Activated CD4-positive, alpha-beta T cell treated with anti-CD3 and anti-CD28 coated beads for 48 hours (primary cell): ENCODE measurements around the gene IL1R2.

Source experiments
- DNase-seq: peaks from one replicate; pipeline ENCODE4 v3.0.0-alpha.2; 2020

IL1R2 gene

DNA sequence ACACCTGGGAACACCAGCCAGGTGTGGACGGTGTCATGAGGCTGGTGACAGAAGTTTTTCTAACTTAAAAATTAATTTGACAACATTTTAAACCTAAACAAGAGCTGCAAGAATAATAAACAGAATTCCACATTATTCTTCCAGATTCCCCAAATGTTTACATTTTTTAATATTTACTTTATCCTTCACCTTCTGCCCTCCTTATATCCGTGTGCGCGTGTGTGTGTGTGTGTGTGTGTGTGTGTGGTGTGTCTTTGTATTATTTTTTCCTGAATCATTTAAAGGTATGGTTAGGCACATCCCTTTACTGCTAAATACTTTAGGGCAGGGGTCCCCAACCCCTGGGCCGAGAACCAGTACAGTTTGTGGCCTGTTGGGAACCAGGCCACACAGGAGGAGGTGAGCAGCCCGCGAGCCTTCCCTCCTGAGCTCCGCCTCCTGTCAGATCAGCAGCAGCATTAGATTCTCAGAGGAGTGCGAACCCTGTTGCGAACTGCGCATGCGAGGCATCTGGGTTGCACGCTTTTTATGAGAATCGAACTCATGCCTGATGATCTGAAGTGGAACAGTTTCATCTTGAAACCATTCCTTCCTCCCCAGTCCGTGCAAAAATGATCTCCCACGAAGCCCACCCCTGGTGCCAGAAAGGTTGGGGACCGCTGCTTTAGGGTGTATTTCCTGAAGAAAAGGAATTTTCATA, 16.4 kb upstream of the IL1R2 start:
- no peak for DNase-seq

DNA sequence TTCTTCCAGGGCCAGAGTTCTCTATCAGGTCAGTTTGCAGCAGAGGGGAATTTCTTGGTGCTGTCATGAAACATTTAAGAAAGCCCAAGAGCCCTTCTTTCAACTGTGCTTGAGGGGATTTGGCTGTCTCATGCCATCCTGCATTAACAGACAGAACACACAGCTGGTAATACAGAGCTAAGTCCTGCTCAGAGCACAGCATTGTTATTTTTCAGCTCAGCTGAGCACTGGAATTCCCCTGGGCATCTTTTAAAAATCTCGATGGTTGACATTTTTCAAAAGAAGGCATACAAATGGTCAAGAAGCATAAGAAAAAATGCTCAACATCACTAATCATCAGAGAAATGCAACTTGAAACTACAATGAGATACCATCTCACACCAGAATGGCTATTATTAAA, 14.9 kb upstream of the IL1R2 start:
- no peak for DNase-seq

DNA sequence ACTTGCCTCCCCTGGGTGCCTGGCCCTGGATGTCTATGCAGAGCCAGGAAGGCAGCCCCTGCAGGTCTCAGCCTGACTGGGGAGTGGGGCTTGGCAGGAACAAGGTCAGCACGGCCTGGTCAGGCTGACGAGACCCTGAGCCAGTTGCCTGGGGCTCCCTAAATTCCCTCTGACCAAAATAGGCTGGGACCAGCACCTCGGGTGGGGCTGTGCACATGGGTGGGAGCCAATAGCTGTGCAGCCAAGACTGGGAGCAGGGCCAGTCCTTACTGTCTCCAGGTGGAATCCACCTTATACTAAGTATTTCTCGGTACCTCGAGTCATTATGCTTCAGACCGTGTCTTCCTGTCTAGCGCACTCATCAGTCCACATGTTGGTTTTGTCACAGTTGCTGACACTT, 11.4 kb upstream of the IL1R2 start:
- no peak for DNase-seq

DNA sequence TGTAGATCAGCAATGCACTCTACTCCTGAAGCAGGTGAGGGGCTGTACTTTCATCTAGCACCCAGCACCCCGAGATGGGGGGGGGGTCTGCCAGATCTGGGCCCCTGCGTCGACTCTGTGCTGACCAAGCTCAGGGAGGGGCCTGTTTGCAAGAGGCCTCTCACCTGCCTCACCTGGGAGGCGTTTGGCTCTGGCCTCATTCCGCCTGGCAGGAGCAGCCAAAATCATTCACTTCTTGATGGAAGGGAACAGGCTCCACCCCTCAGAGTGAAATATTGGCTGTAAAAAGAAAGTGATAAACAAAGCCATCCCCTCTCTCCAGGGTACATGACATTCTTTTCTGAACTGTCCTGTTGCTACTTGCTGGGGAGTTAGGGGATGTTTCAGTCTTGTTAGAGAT, 10.7 kb upstream of the IL1R2 start:
- no peak for DNase-seq

DNA sequence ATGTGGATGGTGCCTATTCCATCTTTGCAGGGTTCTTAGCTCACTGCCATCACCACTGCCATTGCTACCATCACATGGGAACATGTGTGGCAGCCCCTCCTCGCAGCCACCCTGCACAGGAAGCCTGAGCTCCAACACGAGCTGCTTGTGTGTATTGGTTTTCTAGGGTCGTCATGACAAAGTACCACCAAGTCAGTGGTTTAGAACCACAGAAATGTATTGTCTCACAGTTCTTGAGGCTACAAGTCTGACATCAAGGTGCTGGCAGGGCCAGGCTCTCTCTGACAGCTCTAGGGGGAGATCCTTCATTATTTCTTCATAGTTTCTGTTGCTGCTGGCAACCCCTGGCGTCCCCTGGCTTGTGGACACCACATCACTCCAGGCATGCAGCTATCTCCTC, 10.3 kb upstream of the IL1R2 start:
- no peak for DNase-seq

DNA sequence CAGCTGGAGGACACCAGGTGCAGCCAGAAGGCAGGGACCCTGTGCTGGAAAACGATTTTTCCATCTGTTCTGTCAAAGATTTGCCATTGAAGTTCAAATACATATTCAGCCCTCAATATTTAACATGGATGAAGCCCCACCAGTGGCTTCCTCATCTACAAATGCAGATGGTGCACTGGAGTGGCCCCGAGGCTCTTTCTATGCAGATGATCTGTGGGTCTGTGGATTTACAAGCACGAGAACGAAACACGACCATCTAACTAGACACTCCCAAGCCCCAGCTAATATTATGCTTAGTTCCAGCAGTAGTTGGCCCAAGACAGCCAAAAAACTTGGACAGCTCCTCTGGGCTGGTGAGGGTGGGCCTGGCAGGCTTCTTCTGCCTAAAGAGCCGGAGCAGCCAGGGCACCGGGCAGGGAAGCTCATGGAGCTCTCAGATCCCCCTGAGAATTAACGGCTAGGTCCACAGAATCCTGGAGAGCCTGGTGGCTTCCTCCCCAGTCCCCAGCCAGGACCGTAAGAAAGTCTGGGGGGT, 9.2 kb upstream of the IL1R2 start:
- no peak for DNase-seq

DNA sequence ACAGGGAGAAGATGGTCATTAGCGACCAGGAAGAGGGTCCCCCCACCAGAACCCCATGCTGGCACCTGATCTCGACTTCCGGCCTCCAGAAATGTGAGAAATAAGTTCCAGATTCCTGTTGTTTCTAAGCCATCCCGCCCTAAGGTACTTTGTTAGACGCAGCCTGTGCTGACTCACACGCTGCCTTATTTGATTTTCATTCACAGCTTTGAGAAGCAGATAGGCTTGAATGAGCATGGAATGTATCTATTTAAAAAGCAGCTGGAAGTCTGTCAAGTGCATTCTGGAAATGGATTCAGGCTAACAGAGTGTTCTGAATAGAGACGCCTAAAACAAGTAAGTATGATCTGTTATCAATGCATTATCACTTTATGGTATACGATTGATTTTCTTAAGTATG, 8.3 kb upstream of the IL1R2 start:
- DNase-seq: no peak

DNA sequence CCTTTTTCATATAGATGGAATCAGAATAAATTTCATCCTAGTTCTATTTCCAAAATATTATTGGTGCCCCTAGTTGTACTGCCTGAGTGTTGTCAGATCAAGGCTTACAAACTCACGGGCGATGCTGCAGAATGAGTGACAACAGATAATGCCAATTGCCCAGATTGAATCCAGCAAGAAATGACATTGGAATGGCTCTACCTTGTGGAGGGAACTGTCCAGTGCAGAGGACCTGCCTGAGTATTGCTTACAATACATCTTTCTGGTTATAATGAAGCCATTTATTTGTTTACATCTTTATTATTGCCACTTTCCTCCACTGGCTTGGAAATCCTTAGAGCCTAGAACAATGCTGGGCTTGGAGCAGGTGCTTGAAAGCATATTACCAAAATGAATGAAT, 7.8 kb upstream of the IL1R2 start:
- DNase-seq: no peak

DNA sequence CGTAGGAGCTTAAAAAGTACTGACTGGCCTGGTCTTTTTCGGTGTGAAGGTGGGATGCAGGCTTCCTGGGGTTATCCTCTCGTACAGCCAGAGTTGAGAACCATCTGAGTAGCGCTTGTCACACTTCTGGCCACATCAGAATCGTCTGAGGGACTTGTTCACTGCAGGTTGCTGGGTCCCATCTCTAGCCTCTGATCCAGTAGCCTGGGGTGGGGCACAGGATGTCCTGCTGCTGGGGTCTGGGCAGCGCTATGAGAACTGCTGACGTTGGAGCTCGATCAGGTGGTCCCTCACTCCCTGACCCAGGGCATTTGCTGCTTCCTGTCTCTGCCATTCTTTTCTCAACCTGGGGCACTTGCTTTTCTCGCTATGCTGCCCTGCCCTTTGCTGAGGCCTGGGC, 7.1 kb upstream of the IL1R2 start:
- no peak for DNase-seq

DNA sequence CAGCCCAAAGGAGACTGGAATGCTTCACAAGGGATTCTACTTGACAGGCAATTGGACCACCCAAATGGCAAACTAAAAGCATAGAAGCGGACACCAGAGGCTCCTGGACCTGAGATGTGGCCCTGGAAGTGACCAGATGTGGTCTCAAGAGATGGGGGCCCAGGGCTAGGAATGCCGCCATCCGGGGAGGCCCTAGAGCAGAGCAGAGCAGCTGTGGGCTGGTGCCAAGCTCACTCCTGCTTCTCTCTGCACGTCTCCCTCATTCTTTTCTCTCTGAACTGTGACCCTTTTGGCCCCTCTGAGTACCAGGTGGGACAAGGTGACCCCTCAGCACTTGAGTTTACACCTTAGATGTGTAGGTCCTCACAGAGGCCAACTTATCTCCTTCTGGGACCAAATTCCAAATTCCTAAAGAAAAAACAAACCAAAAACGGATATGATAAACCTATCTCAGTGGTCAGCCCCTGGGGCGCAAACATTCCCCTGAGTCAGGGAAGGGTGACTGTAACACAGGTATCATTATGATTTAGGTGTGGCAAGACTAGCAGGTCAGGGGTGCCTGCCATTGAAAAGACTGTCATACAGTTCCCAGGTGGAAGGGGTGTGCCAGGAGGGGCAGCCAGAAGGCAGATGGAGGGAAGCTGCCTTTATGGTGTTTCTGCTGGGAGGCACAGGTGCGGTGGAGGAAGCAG, 6.5 kb upstream of the IL1R2 start:
- DNase-seq: no peak

DNA sequence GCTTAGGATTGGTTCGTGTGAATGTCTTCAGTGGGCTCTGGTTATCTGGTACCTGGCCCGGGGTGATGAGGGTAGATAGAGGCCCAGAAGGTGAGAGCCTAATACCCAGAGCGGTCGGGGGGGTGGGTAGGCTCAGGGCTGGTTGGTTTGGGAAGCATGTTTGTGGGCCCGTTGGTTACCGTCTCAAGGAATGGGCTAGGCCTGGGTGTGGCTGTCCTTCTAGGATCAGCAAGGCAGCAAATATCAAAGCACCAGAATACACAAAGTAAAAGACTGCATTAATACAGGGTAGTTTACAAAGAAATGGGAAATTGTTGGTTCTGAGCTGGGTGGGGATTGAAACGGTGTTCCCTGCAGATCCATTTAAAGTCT, 6.0 kb upstream of the IL1R2 start:
- DNase-seq: no peak

DNA sequence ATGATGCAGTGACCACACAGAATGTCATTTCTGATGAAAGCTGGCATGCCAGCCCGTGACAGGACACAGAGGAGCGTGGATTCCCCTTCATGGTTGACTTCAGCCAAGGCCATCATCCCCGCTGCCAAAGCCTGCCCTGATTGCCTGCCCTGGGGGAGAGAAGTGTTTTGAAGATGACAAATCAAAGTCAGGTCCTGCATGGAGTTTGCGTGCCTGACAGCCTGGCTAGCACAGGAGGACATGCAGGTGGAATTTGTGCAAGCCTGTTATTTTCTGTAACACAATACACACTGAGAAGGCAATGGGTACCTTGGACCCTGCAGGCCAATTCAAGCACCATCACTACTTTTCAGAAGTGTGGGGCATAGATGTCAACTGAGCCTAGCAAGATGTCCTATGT, 5.4 kb upstream of the IL1R2 start:
- DNase-seq: no peak

DNA sequence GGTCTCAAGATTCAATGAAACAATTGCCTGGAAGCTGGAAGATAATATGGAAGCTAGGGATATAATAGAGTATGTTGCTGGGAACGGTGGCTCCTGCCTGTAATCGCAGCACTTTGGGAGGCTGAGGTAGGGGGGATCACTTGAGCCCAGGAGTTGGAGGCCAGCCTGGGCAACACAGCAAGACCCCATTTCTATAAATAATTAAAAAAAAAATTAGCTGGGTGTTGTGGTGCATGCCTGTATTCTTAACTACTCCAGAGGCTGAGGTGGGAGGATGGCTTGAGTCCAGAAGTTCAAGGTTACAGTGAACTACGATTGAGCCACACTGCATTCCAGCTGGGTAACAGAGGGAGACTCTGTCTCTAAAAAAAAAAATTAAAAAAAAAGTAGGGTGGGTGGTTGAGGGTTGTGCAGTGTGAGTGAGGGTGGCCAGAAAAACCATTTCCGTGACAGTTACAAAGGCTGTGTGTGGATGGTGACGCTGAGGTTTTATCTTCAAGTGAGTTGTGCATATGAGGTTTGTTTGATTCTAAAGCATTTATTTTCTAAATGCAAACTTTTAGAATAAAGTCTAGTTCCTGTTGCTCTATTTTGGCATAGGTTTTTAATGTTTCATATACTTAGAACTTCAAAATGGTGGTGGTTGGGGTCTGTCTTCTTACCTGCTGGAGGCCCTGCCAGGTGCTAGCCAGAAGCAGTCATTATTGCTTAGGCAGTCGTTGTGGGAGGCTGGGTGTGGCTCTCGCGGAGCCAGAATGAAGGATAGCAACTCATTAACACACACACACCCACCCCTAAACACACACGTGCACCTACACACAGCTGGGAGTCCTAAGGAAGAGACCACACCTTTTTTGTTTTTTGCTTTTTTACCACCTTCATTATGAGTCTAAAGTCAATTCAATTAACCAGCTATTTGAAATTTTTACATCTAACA, 4.7 kb upstream of the IL1R2 start:
- DNase-seq: no peak

DNA sequence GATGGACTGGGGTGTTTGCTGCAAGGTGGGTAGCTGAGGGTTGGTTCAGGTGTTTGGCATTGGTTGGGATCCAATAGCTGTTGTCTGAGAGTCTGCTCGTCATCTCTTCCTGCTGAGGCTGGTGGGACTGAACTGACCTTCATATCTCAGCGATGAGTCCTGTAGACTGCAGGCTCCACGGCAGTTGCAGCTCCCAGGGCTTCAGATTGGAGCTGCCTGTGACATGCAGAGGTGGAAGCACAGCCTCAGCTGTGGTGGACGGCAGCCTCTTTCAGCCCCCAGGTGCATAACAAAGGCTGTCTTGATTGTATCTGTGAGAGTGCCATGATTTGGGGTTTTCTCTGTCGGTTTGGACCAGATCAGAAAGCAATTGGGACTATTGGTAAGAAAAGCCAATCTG, 3.9 kb upstream of the IL1R2 start:
- no peak for DNase-seq

DNA sequence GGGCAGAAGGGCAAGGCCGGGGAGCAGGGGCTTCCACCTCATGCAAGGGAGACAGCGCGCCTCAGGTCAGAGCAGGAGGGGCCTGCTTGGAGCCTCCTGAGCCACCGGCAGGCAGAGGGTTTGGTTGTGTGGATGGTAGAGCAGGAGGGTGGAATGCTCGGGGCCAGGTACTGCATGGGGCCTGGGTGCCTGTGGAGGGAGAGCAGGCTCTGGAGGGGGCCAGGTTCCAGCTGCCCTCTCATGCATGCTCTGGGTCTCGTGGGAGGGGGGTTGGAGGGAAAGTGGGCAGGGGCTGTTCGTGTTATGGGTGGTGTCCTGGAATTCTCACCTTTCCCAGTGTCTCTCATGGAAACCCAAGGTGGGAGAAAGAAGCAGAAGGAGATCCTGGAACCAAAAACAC, 3.2 kb upstream of the IL1R2 start:
- no peak for DNase-seq

DNA sequence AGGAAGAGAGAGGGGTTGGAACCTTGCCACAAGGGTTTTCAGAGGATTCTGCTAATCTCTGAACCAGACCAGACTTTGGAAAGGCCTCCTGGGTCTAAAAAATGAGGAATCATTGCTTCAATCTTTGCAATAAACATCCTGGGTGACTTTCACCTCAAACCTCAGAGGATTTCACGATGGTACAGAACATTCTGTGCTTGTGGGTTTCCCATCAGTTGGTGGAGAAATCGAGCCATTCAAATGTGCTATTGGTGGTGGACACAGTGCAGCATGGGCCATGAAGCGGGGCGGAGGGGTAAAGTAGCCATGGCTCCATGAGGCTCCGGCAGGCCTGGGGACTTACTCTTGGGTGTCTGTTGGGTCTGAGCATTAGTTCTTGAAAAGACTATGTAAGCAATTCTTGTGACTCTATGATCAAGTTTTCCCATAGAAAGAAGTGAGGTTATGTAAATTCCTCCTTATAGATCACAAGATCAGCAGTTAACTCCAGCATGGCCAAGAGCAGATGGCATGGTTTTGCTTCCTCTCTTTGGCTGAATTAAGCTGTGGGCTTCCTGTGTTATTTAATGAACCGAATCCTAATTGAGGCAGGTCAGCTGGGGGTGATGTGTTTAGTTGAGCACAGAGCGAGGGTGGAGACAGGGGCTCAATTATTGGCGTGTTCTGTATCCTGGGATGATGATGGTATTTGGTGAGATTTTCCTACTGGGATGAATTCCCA, 1.9 kb upstream of the IL1R2 start:
- no peak for DNase-seq

DNA sequence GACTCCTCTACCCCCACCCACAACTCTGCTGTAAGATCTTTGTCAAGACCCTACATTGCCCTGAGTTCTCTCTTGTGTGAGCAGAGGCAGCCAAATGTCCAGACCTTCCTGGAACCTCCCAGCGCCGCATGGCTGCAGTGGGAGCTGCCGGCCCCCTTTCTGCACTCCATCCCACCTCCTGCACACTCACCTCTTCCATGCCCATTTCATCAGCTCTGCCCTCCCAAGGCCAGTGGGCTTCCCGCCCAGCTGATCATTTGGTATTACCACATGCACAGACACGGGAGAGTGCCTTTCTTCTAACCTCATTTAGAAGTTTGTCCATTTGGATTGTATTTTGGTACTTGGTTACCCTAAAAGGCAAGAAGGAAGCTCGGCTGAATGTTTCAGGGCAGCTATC, 2.0 kb downstream of the IL1R2 start:
- DNase-seq: no peak

DNA sequence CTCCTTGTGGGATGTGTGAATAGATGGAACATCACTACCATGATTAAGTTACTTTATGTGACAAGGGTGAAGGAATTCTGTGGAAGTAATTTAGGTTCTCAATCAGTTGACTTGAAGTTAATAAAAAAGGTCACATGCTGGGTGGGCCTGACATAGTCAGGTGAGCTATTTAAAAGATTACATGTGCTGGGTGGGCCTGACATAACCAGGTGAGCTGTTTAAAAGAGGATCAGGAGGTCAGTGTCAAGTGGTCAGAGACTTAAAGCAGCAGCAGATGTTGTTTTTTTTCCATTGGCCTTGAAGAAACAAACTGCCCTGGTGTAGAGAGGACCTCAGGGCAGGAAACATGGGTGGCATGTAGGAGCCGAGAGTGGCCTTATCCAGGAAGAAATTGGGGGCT, 3.3 kb downstream of the IL1R2 start:
- no peak for DNase-seq

DNA sequence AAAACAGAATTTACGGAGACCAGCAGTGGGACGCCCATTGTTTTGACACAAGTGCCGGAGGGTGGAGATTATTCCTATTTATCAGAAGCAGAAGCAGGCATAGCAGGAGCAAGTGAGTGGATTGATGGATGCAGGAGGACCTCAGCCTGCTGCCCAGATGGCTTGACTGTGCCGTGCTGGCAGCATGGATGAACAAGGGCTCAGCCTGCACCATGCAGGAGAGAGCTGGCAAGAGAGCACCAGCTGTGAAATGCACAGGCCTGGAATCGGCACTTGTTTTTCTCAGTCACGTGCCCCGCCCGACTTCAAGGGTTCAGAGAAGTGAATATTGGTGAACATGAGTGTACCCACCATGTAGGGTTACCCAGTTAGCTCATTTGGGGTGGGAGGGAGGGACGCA, 4.0 kb downstream of the IL1R2 start:
- DNase-seq: no peak

DNA sequence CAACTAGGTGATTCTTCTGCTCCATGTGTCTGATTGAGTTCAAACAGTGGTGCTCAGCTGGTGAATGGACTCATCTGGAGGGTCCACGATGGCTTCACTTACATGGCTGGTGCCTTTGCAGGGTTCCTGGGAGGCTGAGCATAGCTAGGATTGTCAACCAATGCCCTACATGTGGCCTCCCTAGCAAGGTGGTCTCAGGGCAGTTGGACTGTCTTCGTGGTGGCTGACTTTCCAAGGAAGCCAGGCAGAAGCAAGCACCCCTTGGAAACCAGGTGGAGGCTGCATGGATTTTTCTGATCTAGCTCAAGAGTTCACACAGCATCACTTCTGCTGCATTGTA, 6.8 kb downstream of the IL1R2 start:
- DNase-seq: no peak

DNA sequence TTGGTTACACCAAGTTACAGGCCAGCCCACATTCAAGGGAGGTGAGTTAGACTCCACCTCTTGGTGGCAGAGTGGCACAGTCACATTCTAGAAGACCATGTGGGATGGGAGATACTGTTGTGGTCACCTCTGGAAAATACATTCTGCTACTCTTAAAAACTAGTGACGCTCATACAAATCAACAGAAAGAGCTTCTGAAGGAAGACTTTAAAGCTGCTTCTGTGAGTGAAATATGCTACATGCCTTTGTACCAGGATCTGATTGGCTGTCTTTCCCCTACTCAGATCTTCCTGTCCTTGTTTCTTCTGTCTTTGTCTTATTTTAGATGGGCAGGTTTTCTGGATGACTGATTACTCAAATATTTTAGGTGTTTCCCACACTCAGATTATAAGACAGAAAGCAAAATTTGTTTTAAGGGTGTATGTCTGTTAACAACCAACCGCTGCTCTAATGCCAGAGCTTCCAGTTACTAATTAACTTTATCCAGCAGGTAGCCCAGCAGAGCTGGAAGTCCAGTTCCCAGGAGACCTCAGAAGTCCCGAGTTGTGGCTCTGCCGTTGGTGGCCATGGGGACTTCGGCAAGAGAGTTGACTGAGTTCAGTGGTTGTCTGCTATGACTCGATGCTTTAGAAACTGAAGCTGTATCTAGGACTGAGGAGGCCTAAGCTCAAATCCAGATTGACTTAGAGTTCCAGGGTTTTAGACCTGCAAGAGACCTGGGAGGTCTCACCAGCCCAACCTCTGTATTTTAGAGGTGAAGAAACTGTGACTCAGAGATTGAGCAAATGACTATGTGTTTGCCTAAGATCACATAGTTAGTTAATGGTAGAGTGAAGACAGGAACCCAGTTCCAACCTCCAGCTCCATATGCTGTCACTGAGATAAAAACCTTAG, 7.4 kb downstream of the IL1R2 start:
- DNase-seq: peak; percentile 68

DNA sequence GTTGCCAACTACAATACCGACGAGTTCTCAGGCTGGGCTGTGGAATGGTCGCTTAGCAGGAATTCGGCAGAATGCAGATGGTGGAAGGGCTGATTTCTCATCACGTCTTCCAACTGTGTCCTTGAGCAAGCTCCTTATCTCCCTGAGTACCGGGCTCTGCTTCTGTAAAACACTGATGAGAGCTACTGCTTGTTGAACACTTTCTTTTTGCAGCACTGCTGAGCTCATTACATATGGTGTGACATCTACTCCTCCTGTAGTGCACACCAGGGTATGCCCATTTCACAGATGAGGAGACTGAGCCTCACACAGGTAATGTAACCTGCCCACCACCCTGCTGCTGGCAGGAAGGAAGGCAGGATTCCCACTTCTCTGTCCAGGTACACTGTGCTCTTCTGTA, 8.3 kb downstream of the IL1R2 start:
- DNase-seq: no peak
